ENCODE data around the gene SNRNP27.
"Not testable (repeated sequence)": the region's sequence is repeated elsewhere in the genome, so short reads cannot be mapped to it uniquely, and the experiment has no call there.

SNRNP27 gene, protein sequence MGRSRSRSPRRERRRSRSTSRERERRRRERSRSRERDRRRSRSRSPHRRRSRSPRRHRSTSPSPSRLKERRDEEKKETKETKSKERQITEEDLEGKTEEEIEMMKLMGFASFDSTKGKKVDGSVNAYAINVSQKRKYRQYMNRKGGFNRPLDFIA

DNA sequence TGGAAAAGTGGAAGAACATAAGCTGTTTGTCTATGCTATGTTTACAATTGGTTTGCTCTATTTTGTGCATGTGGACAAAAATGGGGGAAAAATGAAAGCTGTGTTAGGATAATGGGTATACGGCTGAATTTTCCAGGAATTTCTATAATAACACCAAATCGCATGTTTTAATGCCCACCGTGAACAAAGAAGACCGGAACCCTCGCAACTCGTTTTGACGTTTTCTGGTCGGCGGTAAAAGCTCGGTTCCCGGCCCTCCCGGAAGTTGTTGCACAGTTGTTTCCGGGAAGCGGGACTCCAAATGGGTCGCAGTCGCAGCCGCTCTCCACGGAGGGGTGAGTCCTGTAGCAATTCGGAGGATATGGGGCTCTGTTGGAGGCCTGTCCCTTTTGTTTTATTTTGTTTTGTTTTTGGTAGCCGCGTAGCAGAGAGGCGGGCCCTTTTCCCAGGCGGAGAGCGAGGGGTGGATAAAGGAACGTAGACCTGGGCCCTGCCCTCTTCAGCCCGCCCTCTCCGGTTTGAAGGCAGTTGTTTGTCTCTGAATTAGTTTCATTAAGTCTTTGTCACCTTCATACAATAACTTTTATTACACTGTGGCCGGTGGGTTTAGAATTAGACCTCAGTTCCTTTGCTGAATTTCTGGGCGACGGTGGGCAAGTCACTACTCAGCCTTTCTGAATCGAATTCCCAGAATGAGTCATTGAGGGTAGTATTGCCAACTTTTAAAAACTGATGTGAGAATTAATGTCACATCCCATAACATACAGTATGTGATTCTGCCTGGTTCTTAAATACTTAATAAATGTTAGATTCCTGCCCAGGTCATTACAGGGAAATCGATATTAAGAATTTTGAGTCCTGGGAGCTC, at the start of gene SNRNP27:
Gene SNRNP27, plus strand, starts transcription at position 273 of the 868 bp plus-strand sequence. Its CDS starts 29 bp downstream, at position 302.
- FAIRE-seq = no peak

DNA sequence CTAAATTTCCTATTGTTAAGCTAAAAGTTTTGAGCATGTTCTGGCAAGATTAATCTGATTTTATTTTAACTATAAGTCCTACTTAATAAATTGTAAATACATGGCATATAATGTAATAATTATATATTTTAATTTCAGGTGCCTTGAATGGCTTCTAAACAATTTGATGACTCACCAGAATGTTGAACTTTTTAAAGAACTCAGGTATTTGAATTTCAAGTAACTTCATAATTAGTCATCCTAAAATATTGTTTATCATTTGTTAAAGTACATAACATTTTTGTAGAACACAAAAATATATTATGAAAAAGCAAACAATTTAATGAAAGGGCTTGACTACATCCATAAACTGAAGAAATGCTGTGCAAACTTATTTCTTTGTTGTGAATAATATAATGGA, 49.8 kb upstream of the SNRNP27 start:
- peak; percentile 72 for FAIRE-seq

DNA sequence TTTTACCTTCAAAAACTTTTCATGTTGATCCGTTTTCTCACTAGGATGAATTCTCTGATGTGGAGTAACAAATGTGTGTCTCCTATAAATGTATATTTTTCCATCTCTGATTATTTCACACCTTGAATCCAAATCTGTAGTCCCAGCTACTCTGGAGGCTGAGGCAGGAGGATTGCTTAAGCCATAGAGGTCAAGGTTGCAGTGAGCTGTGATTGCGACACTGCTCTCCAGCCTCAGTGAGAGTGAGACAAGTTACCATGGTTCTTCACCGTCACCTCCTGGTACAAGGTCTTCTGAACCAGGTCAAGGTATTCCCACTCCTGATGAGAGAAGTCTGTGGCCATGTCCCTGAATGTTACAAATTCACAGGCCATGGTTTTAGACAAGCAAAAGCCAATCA, 49.2 kb upstream of the SNRNP27 start:
- no peak for FAIRE-seq

DNA sequence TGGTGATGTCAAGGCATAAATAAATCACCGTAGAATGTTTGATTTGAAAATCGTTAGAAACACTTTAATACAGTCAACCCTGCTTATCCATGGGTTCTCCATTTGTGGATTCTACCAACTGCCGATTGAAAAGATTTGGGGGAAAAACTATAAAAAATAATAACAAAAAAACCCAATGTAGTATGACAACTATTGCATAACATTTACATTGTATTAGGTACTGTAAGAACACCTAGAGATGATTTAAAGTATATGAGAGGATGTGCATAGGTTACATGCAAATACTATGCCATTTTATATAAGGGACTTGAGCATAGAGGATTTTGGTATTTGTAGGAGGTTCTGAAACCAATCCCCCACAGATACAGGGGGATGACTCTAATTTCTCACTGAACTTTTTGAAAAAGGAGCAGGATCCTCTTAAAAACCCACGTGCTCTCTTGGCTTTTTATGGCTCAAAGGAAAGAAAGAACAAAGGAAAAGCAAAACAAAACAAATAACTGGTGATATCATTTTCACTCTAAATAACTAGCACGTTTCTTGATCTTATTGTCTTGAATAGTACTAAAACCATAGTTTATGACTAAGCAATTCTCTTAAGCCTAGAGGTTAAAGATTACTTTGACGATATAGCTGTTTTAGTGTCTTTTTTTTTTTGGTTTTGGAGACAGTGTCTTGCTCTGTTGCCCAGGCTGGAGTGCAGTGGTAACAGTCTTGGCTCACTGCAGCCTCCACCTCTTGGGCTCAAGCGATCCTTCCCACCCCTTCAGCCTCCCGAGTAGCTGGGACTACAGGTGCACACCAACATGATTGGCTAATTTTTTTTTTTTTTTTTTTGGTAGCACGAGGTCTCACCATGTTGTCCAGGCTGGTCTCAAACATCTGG, 47.3 kb upstream of the SNRNP27 start:
- no peak for FAIRE-seq

DNA sequence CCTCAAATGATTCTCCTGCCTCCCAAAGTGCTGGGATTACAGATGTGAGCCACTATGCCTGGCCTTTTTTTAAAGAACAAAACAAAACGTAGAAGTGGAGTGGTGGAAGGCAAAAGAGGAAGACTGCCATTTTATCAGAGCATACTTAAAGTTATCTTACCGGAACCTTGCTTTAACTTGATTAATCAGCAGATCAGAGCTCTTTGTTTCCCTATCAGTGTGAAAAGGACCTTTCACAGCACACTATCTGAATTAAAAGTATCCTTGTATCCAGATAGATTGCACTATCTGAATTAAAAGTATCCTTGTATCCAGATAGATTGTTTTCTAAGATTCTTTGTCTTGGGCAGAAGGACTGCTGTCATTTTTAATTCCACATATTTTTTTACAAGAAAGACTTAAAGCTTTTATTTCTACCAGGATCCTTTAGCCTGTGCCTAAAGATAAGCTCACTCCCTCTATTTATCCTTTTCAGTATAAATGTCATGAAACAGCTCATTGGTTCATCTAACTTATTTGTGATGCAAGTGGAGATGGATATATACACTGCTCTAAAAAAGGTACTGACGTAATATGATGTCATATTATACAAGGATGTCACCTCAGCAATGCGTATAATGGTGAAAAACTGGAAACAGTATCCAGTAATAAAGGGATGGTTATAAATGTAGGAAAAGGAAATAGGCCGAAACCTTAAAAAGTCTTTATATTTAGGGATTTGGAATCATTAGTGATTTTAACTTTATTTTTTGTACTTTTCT, 46.5 kb upstream of the SNRNP27 start:
- peak; percentile 65 for FAIRE-seq

DNA sequence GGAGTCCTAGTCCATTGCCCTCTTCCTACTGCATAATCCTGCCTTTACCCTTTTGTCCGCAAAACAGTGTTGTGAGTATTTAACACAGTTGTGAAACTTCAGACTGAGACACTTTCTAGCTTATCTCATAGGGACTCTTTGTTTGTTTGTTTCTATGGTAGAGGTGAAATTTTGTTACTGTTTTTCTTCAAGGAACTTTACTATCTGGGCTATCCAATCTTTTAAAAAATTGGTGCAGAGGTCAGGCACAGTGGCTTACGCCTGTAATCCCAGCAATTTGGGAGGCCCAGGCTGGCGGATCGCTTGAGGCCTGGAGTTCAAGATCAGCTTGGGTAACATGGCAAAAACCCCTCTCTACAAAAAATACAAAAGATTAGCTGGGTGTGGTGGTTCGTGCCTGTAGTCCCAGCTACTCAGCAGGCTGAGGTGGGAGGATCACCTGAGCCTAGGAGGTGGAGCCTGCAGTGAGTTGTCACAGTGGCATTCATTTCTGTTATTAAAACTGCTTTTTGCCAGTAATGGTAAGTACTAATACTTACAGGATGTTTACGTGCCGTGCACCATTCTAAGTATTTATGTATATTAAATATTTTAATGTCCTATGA, 45.5 kb upstream of the SNRNP27 start:
- no peak for FAIRE-seq

DNA sequence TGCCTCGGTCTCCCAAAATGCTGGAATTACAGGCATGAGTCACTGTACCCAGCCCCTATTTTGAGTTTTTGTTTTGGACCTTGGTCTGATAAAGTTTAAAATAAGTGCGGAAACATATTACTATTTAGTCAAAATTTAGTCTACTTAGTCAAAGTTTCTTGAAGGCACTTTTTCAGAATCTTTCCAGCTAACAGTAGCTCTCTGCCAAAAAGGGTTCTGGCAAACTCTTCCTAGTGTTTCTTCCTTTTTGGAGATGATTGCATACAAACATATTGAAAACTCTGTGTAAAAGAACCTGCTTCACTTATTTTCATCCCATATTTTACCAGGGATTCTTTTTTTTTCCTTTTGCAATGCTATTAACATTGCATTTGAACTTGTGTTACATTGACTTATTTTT, 35.5 kb upstream of the SNRNP27 start:
- no peak for FAIRE-seq

DNA sequence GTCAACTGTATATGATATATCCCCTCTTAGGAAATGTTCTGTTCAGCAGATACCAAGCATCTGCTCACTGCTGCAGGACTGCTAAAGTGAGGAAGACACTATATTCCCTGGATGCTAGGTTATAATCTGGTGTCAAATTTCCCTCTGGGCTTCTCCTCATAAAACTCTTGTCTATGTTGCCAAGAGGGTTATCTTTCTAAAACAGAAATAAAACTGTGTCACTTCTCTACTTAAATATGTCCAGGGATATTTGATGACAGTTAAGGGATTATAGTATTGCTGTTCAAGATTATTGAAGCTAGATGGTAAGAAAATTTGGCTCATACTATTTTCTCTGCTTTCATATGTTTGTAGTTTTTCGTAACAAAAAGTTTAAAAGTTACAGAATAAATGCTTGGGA, 30.5 kb upstream of the SNRNP27 start:
- no peak for FAIRE-seq

DNA sequence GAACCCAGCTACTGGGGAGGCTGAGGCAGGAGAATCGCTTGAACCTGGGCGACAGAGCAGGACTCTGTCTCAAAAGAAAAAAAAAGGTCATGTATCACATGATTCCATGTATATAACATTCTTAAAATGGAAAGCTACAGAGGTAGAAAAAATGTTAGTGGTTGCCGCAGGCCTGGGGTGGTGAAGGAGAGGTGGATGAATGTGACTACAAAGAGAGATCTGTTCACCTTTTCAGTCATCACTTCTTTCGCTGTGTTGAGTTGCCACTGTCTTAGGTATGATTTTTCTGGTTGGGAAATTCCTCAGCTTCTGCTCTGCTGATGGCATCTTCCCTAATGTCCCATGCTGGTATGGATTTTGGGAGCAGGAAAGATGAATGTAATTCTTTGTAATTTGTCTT, 5.3 kb upstream of the SNRNP27 start:
- FAIRE-seq = no peak

DNA sequence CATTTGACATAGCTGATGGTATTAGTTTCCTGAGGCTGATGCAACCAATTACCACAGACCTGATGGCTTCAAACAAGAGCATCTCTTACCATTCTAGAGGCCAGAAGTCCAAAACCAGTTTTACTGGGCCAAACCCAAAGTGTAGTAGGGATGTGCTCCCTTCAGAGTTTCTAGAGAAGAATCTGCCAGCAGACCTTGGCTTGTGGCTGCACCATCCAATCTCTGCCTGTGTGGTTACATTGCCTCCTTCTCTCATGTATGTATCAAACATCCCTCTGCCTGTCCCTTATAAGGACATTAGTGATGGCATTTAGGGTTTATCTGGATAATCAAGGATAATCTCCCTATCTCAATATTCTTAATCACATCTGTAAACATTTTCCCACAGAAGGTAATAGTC, 4.5 kb upstream of the SNRNP27 start:
- FAIRE-seq = no peak

DNA sequence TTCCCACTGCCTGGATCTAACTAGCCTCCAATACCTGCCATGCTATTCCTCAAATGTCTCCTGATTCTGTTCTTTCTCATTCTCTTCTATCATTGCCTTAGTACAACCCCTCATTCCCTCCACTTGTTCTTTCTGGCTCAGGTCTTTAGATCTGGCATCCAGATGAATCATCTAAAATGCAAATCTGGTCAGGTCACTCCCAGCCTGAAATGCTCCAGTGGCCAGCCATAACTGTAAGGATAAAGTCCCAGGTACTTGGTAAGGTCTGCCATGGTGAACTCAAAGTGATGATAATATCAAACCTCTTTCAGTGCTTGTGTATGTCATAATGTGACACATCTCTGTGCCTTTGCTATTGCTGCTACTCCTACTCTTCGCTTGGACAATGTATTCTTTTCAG, 2.9 kb upstream of the SNRNP27 start:
- FAIRE-seq = no peak

DNA sequence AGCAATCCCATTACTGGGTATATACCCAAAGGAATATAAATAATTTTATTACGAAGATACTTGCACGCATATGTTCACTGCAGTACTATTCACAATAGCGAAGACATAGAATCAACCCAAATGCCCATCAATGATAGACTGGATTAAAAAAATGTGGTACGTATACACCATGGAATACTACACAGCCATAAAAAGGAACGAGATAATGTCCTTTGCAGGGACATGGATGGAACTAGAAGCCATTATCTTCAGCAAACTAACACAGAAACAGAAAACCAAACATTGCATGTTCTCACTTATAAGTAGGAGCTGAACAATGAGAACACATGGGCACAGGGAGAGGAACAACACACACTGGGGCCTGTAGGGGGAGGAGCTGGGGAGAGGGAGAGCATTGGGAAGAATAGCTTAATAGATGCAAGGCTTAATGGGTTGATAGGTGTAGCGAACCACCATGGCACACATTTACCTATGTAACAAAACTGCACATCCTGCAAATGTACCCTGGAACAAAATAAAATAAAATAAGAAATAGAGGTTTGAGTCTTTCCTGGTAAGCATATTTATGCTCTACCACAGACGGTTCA, 825 bp upstream of the SNRNP27 start:
- FAIRE-seq = not testable (repeated sequence)

DNA sequence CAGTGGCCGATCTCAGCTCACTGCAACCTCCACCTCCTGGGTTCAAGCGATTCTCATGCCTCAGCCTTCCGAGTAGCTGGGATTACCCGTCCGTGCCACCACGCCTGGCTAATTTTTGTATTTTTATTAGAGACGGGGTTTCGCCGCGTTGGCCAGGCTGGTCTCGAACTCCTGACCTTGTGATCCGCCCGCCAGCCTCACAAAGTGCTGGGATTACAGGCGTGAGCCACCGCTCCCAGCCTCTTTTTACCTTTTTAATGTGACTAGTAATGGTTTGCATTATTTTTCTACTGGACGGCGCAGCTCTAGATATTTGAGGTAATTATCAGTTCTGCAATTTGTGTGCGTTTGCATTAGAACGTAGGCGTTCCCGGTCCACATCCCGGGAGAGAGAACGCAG, 981 bp downstream of the SNRNP27 start:
- not testable (repeated sequence) for FAIRE-seq

DNA sequence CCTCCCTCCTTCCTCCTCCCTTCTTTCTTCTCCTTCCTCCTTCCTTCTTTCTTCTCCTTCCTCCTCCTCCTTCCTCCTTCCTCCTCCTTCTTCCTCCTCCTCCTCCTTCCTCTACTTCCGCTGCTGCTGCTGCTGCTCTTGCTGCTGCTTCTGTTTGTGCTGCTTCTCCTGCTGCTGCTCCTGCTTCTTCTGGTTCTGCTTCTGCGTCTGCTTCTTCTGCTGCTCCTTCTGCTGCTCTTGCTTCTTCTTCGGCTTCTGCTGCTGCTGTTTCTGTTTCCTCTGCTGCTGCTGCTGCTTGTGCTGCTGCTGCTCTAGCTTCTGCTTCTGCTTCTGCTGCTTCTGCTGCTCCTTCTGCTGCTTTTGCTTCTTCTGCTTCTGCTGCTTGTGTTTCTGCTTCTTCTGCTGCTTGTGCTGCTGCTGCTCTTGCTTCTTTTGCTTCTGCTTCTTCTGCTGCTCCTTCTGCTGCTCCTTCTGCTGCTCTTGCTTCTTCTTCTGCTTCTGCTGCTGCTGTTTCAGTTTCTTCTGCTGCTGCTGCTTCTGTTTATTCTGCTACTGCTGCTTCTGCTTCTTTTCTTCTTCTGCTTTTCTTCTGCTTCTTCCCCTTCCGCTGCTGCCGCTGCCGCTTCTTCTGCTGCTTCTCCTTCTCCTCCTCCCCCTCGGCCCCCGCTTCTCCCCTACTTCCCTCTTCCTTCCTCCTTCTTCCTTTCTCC, 8.6 kb downstream of the SNRNP27 start:
- no peak for FAIRE-seq

DNA sequence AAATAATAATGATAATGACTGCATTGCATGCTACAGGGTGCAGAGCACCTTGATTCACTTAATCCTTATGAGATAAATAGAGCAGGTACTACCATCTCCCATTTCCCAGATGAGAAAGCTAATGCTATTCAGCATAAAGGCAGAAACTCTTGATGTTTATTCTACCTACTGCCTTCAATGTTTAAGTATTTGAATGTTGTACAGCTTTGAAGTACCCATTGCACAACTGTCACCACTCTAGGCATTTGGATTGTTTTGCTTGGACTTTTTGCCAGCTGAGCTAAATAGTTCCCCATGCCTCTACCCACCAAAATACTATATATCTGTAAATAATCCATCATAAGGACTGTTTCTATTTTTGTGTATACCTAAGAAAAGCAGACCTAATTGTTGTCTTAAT, 13.5 kb downstream of the SNRNP27 start:
- no peak for FAIRE-seq

DNA sequence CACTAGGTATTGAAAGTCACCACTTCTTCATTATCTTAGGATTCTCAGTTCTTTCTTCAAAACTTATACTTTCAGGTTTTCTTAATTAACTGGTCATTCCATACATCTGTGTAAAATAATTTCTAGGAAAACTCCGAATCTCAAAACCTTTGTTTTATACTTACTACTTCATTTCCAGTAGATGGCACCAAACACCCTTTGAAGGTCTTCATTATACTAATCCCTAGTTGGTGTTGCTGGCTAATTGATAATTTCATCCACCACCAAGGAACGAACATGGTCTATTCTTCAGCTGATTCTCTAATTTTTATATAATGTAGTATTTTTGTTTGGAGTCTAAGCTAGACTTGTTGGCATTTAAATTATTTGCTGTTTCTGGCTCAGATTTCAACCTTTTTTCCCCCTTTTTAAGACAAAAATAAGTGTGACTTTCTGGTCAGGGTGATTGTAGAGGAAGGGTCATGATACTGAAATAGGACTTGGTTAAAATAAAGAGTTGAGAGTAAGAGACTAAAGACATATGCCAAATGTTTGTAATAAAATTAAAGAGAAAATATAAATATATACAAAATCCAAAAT, 18.3 kb downstream of the SNRNP27 start:
- FAIRE-seq = peak; percentile 97

DNA sequence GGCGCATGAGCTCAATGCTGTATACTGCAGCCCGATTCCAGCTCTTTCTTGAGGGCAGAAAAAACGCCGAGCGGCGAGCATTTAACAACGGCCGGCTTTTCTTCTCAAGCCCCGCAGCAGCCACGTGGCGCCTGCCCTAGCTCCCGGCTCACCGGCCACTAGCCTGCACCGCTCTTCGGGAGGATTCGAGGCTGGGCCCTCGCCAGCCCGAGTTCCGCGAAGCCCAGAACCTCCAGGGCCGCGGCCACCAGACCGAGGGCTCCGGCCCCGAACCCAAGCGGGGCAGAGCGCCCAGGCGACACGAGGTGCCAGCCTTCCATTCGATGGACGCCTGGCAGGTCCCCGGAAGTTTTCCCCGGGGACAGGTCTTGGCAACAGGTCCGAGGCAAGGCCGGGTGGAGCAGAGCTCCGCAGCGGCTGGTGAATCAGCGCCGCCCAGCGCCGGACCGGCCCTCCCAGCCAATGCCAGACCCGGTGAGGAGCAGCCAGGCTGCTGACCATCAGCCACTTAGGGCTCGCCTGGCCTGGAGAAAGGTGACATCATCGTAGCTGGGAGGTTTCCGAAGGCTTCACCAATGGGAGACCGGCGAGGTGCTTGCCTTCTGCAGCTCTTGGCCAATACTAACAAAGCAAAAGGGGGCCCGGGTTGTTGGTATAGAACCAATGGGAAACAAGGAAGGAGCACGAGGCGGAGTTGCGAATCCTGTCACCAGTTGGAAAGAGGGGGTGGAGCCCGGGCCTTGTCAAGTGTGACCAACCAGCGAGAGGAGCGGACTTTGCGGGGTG, 20.6 kb downstream of the SNRNP27 start:
- peak; percentile 100 for FAIRE-seq

DNA sequence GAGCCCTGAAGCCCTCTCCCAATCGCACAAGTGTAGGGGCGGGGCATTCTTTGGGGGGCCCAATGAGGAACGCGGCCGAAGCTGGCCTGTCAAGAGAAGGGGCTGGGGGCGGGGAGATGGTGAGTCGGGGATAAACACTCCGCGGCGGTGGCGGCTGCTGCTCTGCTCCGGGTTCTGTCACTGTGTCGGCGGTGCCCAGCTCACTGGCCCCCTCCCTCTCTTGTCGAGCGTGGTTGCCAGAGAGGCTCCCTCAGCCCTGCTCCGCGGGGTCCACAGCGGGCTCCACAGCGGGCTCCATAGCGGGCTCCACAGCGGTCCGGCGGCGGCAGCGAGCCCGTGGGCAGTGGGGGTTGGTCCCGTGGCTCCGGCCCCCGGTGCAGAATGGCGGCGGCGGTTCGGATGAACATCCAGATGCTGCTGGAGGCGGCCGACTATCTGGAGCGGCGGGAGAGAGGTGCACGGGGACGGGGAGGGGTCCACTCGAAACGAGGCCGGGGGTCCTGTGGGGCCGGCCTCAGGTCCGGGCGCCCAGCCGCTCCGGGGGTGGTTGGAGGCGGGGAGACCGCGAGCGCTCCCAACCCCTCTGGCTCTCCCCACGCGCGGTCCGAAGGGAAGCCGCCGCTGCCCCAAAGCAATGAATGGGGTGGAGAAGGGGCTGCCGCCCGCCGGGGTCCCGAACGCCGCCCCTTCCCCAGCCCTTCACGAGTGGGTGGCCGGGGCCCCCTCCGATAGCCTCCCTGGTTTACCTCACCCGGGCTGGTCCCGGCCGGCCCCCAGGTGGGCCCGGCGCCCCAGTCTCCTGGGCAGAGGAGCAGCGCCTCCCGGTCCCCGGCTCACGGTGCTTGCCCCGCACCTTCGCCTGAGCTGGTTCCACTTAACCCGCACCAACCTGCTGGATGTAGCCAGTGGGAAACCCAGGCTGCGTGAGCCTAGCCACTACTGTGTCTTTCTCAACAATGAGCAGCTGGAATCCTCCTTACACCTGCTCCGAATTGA, 21.5 kb downstream of the SNRNP27 start, which contains the start of gene MXD1:
Gene MXD1, plus strand, starts transcription at position 160 of the 996 bp plus-strand sequence. Its CDS starts 222 bp downstream, at position 382.
- FAIRE-seq = no peak

DNA sequence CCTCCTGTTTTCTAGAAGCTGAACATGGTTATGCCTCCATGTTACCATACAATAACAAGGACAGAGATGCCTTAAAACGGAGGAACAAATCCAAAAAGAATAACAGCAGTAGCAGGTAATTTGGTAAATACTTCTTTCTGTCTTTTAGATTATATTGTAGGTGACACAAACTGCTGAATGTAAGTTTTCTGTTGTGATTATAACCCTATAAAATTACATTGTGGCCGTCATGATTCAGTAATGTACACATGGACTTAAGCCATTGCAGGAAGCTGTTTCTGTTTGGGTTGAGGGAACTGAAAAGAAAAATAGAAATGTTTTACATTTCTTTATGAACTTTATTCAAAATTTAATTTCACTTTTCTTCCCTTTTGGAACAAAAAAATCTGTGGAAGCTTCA, 22.4 kb downstream of the SNRNP27 start:
- FAIRE-seq = no peak
